D721Med (cell line): ENCODE measurements around the gene MAN2B1.
A peak's percentile ranks its signal among the peaks of the same experiment; 100 is the strongest.

Experiments
- DNase-seq: peaks from one replicate; pipeline ENCODE4 v3.0.0; 2011; ENCODE audit warnings: low spot score; ENCODE audit not compliant: insufficient read length
- FAIRE-seq: peaks from 2 replicates; lab custom pipeline; 2011; peaks lifted over from hg19 to GRCh38; lab: Jason Lieb, UNC
- TF ChIP-seq, protein P1 (sequence below): IDR thresholded peaks from 2 replicates; pipeline ENCODE4 v1.5.1; 2012; ENCODE audit warnings: mild to moderate bottlenecking, control low read depth; ENCODE audit not compliant: insufficient read depth; ENCODE audit errors: missing control alignments

MAN2B1 gene

DNA sequence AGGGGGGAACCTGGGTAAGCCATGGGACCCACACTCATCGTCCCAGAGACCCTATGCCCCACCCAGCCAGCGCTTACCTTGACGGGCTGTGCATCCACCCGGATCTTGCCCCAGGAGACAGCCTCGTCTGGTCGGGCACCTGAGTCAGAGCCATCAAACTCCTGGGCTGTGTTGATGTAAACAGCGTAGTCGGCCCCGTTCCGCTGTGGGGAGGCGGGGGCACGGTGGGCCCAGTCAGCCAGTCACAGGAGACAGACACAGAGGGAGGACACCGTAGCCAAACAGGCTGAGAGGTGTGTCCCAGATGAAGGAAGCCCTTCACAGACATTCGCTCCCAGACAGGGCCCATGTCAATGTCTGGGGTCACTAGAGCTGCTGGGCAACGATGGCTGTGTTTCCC lies 9.4 kb upstream of the MAN2B1 start:
- TF ChIP-seq, protein P1, sequence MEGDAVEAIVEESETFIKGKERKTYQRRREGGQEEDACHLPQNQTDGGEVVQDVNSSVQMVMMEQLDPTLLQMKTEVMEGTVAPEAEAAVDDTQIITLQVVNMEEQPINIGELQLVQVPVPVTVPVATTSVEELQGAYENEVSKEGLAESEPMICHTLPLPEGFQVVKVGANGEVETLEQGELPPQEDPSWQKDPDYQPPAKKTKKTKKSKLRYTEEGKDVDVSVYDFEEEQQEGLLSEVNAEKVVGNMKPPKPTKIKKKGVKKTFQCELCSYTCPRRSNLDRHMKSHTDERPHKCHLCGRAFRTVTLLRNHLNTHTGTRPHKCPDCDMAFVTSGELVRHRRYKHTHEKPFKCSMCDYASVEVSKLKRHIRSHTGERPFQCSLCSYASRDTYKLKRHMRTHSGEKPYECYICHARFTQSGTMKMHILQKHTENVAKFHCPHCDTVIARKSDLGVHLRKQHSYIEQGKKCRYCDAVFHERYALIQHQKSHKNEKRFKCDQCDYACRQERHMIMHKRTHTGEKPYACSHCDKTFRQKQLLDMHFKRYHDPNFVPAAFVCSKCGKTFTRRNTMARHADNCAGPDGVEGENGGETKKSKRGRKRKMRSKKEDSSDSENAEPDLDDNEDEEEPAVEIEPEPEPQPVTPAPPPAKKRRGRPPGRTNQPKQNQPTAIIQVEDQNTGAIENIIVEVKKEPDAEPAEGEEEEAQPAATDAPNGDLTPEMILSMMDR = no peak
- FAIRE-seq = no peak
- no peak for DNase-seq

DNA sequence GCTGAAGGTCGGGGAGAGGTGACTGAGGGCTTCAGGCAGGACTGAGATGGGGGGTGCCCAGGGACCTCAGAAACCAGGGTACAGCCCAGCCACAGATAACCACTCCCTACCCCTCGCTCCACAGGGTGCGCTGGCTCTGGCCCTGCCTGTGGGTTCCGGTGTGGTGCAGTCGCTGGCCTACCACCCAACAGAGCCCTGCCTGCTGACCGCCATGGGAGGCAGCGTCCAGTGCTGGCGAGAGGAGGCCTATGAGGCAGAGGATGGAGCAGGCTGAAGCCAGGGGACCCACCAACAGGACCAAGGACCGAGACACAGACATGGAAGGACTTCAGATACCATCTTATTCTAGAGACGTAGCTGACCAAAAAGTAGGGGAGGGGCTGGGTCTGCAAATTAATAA lies 8.9 kb upstream of the MAN2B1 start:
- TF ChIP-seq, protein P1 = no peak
- FAIRE-seq (no peak), DNase-seq (no peak)

DNA sequence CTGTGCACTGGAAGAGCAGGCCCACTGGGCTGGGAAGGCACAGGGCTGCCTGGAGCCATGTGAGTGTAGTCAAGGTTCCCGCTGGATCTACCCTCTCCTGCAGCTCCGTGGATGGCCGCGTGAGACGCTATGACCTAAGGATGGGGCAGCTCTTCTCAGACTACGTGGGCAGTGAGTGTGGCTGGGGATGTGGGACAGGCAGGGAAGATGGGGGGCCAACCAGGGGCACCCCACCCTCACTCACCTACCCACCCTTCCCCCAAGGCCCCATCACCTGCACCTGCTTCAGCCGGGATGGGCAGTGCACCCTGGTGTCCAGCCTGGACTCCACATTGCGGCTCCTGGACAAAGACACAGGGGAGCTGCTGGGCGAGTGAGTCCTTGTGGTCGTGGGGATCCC lies 6.2 kb upstream of the MAN2B1 start:
- FAIRE-seq (no peak), DNase-seq (no peak)
- TF ChIP-seq, protein P1 = no peak

DNA sequence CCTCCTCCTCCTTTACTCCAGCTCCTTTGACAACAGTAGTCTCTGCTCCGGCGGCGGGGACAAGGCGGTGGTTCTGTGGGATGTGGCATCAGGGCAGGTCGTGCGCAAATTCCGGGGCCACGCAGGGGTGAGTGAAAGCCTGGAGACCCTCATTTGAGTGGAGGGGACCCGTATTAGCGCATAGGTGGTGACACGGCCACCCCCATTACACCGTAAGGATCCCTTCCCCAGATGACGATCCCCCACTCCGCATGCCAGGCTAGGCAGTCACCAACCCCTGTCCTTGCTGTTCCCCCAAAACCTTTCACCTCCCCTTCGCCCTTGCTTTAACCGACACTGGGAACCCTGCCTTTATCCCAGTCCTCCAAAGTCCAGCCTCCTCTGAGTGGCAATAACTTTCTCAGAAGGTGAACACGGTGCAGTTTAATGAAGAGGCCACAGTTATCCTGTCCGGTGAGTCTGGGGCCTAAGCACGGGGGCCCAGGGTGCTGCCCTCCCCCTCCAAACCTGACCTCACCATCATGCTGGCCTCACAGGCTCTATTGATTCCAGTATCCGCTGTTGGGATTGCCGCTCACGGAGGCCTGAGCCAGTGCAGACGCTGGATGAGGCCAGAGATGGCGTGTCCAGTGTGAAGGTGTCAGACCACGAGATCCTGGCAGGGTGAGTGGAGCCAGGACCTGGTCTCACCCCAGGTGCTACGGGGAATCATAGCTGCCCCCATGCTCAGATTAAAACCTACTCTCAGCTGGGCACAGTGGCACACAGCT lies 3.8 kb upstream of the MAN2B1 start:
- TF ChIP-seq, protein P1 = no peak
- no peak for FAIRE-seq
- DNase-seq = no peak

DNA sequence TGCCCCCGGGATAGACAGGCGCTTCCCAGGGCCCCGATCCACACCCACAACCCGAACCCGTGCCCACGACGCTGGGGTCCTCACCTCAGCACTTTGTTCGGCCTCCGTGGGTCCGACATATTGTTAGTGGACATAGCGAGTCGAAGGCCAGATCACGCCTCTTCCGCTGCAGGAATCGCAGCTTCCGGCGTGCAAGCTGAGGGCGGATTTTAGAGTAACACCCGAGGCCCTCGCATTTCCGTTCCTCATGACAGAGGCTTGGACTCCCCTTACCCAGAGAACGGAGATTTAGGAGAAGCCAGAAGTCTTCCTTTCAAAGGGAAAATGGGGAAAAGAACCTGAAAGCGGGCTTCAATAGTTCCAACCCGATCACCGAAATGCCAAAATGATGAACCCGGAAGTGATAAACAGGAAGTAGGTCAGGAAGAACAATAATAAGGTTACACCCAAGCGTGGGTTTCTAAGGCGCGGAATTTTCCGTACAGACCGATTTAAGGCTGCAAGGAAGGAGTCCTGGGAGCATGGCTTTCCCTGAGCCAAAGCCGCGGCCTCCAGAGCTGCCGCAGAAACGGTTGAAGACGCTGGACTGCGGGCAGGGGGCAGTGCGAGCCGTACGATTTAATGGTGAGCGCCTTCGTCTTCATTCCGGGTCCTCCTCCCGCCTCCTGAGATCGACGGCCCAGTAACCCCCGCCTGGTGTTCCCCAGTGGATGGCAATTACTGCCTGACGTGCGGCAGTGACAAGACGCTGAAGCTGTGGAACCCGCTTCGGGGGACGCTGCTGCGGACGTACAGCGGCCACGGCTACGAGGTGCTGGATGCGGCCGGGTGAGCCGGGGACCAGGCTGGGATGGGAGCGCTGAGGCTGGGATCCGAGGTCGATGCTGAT lies 3.0 kb upstream of the MAN2B1 start:
- FAIRE-seq = no peak
- DNase-seq = peak; percentile 83
- TF ChIP-seq, protein P1 = no peak

DNA sequence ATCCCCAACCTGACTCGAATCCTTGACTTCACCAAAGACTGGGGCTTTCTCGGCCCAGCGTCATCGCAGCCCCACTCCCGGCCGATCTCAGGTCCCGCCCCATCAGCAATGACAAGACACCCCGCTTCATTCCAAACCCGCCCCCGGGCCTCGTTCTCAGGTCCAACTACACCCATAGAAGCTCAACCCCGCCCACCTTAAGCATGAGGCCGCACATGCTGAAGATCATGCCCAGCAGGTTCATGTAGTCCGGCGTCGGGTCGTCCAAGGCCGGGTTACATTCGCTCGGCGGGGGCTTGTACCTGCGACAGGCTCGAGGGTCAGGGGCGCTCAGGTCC lies 2.4 kb upstream of the MAN2B1 start:
- TF ChIP-seq, protein P1 = no peak
- FAIRE-seq (no peak), DNase-seq (no peak)
